Thoracic aorta (tissue), 2 donors: ENCODE results near the gene EIF4G3. TPM values are rescaled to one million over a fixed set of nuclear protein-coding genes. Genes with fewer than 3 reads are reported as not detected.
"Not testable (repeated sequence)": the region's sequence is repeated elsewhere in the genome, so short reads cannot be mapped to it uniquely, and the experiment has no call there.

Source experiments
- ATAC-seq: fragments of 150-250 bp; one replicate; pipeline ENCODE4 v1.8.0; 2017; ENCODE audit warnings: low read depth; ENCODE audit not compliant: insufficient number of reproducible peaks, low FRiP score
- DNase-seq: peaks from one replicate; pipeline ENCODE4 v3.0.0-alpha.2; 2020; ENCODE audit warnings: low spot score
- H3K27ac ChIP-seq, 2 donors: fragments of 200-600 bp; sonication (generic); 1 replicate in 1 of 2; 2 replicates in 1 of 2; pipeline ENCODE4 v1.5.1; 2016; ENCODE audit warnings: mild to moderate bottlenecking in 2 of 2, moderate library complexity in 2 of 2
- H3K27me3 ChIP-seq: fragments of 200-600 bp; sonication (generic); replicated peaks from 2 replicates; pipeline ENCODE4 v1.6.0; 2016; ENCODE audit warnings: mild to moderate bottlenecking; ENCODE audit not compliant: insufficient read depth
- H3K36me3 ChIP-seq: fragments of 200-600 bp; sonication (generic); one replicate; pipeline ENCODE4 v1.5.1; 2016
- H3K4me1 ChIP-seq, 2 donors: fragments of 200-600 bp; sonication (generic); 1 replicate in 1 of 2; 2 replicates in 1 of 2; pipeline versions ENCODE4 v1.5.1 to v1.6.0; 2016; ENCODE audit warnings: low read depth in 2 of 2, mild to moderate bottlenecking in 1 of 2; ENCODE audit not compliant: control insufficient read depth in 1 of 2
- H3K4me3 ChIP-seq: fragments of 200-600 bp; sonication (generic); 2 replicates; pipeline ENCODE4 v1.5.1; 2016; ENCODE audit warnings: mild to moderate bottlenecking
- H3K9me3 ChIP-seq: fragments of 200-600 bp; sonication (generic); 2 replicates; pipeline ENCODE4 v1.5.1; 2016
- total RNA-seq, 2 donors: library from RNA; depleted of rRNA; stranded (reverse); fragments of >200 nt; gene quantifications; one replicate each; pipeline versions ENCODE4 v1.1.0 to v1.2.3, GENCODE V29; 2016
- TF ChIP-seq, protein P1 (sequence below): fragments of 200-600 bp; sonication (generic); IDR thresholded peaks from one replicate; pipeline ENCODE4 v1.5.1; 2019; ENCODE audit warnings: antibody characterized with exemption

EIF4G3 gene
- total RNA-seq, 2 donors from 2014 or later: 43.1 to 54.0 TPM

DNA sequence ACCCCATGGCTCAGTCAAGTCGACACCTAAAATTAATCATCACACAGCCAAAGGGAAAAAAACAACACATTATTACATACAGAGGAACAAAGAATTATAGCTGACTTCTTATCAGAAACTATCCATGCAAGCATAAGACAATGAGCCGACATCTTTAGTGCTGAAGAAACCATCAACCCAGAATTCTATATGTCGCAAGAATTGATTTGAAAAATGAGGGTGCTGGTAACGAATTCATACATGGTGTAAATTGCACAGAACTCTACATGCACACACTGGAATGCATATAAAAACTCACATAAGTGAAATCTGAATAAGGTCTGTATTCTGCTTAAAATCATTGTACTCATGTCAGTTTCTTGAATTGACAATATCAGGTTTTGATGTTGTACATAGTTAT is 25.0 kb upstream of the EIF4G3 start:
- Histone ChIP-seq H3K27ac (no peak overlapping the region), H3K4me1 (no peaks in the 10 kb centered on the region), H3K4me3 (no peak overlapping the region), H3K36me3 (no peaks in the 10 kb centered on the region), H3K27me3 (no peaks in the 10 kb centered on the region), H3K9me3 (no peaks in the 10 kb centered on the region)
- ATAC-seq: no peak
- no peak for DNase-seq
- TF ChIP-seq, protein P1, sequence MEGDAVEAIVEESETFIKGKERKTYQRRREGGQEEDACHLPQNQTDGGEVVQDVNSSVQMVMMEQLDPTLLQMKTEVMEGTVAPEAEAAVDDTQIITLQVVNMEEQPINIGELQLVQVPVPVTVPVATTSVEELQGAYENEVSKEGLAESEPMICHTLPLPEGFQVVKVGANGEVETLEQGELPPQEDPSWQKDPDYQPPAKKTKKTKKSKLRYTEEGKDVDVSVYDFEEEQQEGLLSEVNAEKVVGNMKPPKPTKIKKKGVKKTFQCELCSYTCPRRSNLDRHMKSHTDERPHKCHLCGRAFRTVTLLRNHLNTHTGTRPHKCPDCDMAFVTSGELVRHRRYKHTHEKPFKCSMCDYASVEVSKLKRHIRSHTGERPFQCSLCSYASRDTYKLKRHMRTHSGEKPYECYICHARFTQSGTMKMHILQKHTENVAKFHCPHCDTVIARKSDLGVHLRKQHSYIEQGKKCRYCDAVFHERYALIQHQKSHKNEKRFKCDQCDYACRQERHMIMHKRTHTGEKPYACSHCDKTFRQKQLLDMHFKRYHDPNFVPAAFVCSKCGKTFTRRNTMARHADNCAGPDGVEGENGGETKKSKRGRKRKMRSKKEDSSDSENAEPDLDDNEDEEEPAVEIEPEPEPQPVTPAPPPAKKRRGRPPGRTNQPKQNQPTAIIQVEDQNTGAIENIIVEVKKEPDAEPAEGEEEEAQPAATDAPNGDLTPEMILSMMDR: no peak

GRCh38 chr1:21201238-21201637 is 24.5 kb upstream of the EIF4G3 start:
- not testable (repeated sequence) for ATAC-seq, DNase-seq, H3K4me1 ChIP-seq, H3K4me3 ChIP-seq, H3K27ac ChIP-seq, H3K27me3 ChIP-seq, H3K9me3 ChIP-seq, H3K36me3 ChIP-seq

- no peaks in the 10 kb centered on the region for H3K9me3 ChIP-seq
- no peak overlapping the region for H3K27ac ChIP-seq
- no peaks in the 10 kb centered on the region for H3K36me3 ChIP-seq
- H3K4me3 ChIP-seq: no peak overlapping the region
- no peak for DNase-seq
- H3K4me1 ChIP-seq: no peaks in the 10 kb centered on the region
- no peaks in the 10 kb centered on the region for H3K27me3 ChIP-seq
- ATAC-seq: no peak
- TF ChIP-seq, protein P1: no peak
Observed at GRCh38 chr1:21200767-21201166, 24.1 kb upstream of the EIF4G3 start.

DNA sequence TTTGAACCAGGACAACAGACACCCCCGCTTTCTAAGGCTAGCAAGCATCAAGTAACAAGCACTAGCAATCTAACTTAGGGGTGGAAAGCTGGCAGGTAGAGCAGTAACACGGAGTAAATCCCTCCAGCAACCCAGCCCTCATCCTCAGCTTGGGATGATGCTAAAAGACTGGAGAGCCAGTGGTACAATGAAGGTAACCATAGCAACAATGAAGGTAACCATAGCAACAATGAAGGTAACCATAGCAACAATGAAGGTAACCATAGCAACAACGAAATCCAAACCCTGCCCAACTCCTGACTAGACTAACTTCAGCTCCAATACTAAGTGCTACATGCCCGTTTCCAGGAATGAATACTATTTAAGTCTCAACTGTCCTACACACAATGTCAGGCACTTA is 22.2 kb upstream of the EIF4G3 start:
- H3K36me3 ChIP-seq: no peaks in the 10 kb centered on the region
- TF ChIP-seq, protein P1: no peak
- DNase-seq (no peak), ATAC-seq (no peak)
- H3K27ac ChIP-seq: no peak overlapping the region
- no peak overlapping the region for H3K4me3 ChIP-seq
- H3K9me3 ChIP-seq: no peaks in the 10 kb centered on the region
- H3K27me3 ChIP-seq: no peaks in the 10 kb centered on the region
- H3K4me1 ChIP-seq: no peaks in the 10 kb centered on the region

- DNase-seq (no peak), ATAC-seq (no peak)
- no peaks in the 10 kb centered on the region for H3K9me3 ChIP-seq
- H3K36me3 ChIP-seq: no peaks in the 10 kb centered on the region
- H3K27ac ChIP-seq: no peak overlapping the region
- H3K27me3 ChIP-seq: no peaks in the 10 kb centered on the region
- no peaks in the 10 kb centered on the region for H3K4me1 ChIP-seq
- TF ChIP-seq, protein P1: no peak
- no peak overlapping the region for H3K4me3 ChIP-seq
Observed at GRCh38 chr1:21192871-21193270, 16.2 kb upstream of the EIF4G3 start.

DNA sequence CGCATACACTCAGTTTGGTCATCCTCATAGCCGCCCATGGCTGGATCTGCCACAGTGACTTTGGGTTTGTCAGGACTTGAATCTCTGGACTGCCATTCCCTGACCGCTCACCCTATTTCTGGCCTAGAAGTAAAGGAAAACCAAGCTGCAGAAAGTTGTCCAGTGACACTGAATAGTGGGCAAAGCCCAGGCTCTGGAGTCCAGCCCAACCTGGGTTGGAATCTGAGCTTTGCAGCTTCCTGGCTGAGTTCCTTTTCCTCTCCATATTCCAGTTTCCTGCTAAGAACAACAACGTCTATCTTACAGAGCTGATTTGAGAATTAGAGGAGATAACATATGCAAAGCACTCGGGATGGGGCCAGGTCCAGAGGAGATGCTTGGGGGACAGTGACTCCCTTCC is 15.6 kb upstream of the EIF4G3 start:
- Histone ChIP-seq H3K27me3 (no peaks in the 10 kb centered on the region), H3K9me3 (no peaks in the 10 kb centered on the region), H3K36me3 (no peaks in the 10 kb centered on the region), H3K4me1 (no peaks in the 10 kb centered on the region), H3K4me3 (no peak overlapping the region), H3K27ac (no peak overlapping the region)
- DNase-seq (no peak), ATAC-seq (no peak)
- TF ChIP-seq, protein P1: no peak

DNA sequence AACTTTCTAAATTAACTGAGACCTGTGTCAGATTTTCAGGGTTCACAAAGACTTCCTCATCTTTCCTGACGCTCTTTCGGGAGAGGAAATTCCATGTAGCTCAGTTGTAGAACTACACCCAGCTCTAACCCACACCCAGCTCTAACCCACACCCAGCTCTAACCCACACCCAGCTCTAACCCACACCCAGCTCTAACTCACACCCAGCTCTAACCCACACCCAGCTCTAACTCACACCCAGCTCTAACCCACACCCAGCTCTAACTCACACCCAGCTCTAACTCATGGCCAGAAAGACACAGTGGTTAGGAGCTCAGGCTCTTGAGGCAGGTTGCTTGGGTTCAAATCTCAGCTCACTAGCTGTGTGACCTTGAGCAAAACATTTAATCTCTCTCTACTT is 14.1 kb upstream of the EIF4G3 start:
- not testable (repeated sequence) for H3K27me3 ChIP-seq, H3K27ac ChIP-seq, H3K36me3 ChIP-seq

More for the DNA sequence above, 14.1 kb upstream of the EIF4G3 start:
- not testable (repeated sequence) for H3K4me3 ChIP-seq, DNase-seq, H3K4me1 ChIP-seq, ATAC-seq, H3K9me3 ChIP-seq
